Measurements from ENCODE around the gene MTUS2. TPM values are rescaled to one million over a fixed set of nuclear protein-coding genes. Genes with fewer than 3 reads are reported as not detected.

The MTUS2 gene
- total RNA-seq, 1 donor from 2014 or later: 6.8 TPM

- TF ChIP-seq, protein P1, sequence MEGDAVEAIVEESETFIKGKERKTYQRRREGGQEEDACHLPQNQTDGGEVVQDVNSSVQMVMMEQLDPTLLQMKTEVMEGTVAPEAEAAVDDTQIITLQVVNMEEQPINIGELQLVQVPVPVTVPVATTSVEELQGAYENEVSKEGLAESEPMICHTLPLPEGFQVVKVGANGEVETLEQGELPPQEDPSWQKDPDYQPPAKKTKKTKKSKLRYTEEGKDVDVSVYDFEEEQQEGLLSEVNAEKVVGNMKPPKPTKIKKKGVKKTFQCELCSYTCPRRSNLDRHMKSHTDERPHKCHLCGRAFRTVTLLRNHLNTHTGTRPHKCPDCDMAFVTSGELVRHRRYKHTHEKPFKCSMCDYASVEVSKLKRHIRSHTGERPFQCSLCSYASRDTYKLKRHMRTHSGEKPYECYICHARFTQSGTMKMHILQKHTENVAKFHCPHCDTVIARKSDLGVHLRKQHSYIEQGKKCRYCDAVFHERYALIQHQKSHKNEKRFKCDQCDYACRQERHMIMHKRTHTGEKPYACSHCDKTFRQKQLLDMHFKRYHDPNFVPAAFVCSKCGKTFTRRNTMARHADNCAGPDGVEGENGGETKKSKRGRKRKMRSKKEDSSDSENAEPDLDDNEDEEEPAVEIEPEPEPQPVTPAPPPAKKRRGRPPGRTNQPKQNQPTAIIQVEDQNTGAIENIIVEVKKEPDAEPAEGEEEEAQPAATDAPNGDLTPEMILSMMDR (IDR thresholded peaks at IDR 0.05; ENCODE audit: partially characterized antibody, unreplicated experiment): no peak
- no peaks in the 10 kb centered on the region for H3K36me3 Mint-ChIP-seq (ENCODE audit: unreplicated experiment)
- peaks cover 2% of the 10 kb centered on the region for H3K4me1 Mint-ChIP-seq (ENCODE audit: low read depth, unreplicated experiment)
- H3K9me3 Mint-ChIP-seq (ENCODE audit: unreplicated experiment): no peaks in the 10 kb centered on the region
- no peak overlapping the region for H3K4me3 Mint-ChIP-seq (ENCODE audit: unreplicated experiment)
- DNase-seq: no peak
- no peak overlapping the region for H3K27ac Mint-ChIP-seq (ENCODE audit: unreplicated experiment)
- peaks cover 1% of the 10 kb centered on the region for H3K27me3 Mint-ChIP-seq (ENCODE audit: unreplicated experiment)
These were observed 285.6 kb downstream of the MTUS2 start for GRCh38 chr13:29105779-29106178.

GRCh38 chr13:29106651-29107050 is 286.5 kb downstream of the MTUS2 start:
- H3K27me3 Mint-ChIP-seq (ENCODE audit: unreplicated experiment): peaks cover 1% of the 10 kb centered on the region
- DNase-seq: no peak
- no peaks in the 10 kb centered on the region for H3K9me3 Mint-ChIP-seq (ENCODE audit: unreplicated experiment)
- no peaks in the 10 kb centered on the region for H3K4me1 Mint-ChIP-seq (ENCODE audit: low read depth, unreplicated experiment)
- TF ChIP-seq, protein P1 (IDR thresholded peaks at IDR 0.05; ENCODE audit: partially characterized antibody, unreplicated experiment): no peak
- H3K36me3 Mint-ChIP-seq (ENCODE audit: unreplicated experiment): no peaks in the 10 kb centered on the region
- no peak overlapping the region for H3K4me3 Mint-ChIP-seq (ENCODE audit: unreplicated experiment)
- no peak overlapping the region for H3K27ac Mint-ChIP-seq (ENCODE audit: unreplicated experiment)

- Mint-ChIP-seq H3K4me3 (ENCODE audit: unreplicated experiment) (no peak overlapping the region), H3K27ac (ENCODE audit: unreplicated experiment) (no peak overlapping the region), H3K36me3 (ENCODE audit: unreplicated experiment) (no peaks in the 10 kb centered on the region), H3K4me1 (ENCODE audit: low read depth, unreplicated experiment) (no peaks in the 10 kb centered on the region), H3K9me3 (ENCODE audit: unreplicated experiment) (peaks cover 2% of the 10 kb centered on the region), H3K27me3 (ENCODE audit: unreplicated experiment) (peaks cover 1% of the 10 kb centered on the region)
- no peak for DNase-seq
- TF ChIP-seq, protein P1 (IDR thresholded peaks at IDR 0.05; ENCODE audit: partially characterized antibody, unreplicated experiment): no peak
These were observed 288.1 kb downstream of the MTUS2 start for GRCh38 chr13:29108068-29108786.

GRCh38 chr13:29109987-29110386 is 289.8 kb downstream of the MTUS2 start:
- Mint-ChIP-seq H3K36me3 (ENCODE audit: unreplicated experiment) (no peaks in the 10 kb centered on the region), H3K4me3 (ENCODE audit: unreplicated experiment) (no peak overlapping the region), H3K9me3 (ENCODE audit: unreplicated experiment) (peaks cover 2% of the 10 kb centered on the region), H3K4me1 (ENCODE audit: low read depth, unreplicated experiment) (no peaks in the 10 kb centered on the region), H3K27me3 (ENCODE audit: unreplicated experiment) (peaks cover 1% of the 10 kb centered on the region), H3K27ac (ENCODE audit: unreplicated experiment) (no peak overlapping the region)
- TF ChIP-seq, protein P1 (IDR thresholded peaks at IDR 0.05; ENCODE audit: partially characterized antibody, unreplicated experiment): no peak
- DNase-seq: no peak

DNA sequence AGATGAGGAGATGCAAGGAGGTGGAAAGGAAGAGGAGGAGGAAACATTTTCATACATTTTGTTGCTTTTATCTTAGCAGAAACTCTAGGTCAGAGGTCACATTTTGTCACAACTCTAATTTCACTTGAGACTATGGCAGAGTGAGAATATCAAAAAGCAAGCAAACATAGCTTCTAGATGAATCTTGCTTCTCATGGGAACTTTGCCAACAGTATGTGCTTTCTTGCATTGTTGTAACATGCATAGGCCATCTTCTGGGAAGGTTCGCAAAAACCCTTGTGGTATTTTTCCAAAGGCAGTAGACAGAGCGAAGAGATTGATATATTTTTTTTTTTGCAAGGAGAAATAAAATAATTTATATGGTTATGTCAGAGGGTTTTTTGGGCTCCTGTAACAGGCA is 291.3 kb downstream of the MTUS2 start:
- H3K27me3 Mint-ChIP-seq (ENCODE audit: unreplicated experiment): peaks cover 1% of the 10 kb centered on the region
- H3K27ac Mint-ChIP-seq (ENCODE audit: unreplicated experiment): no peak overlapping the region
- no peaks in the 10 kb centered on the region for H3K36me3 Mint-ChIP-seq (ENCODE audit: unreplicated experiment)
- no peaks in the 10 kb centered on the region for H3K4me1 Mint-ChIP-seq (ENCODE audit: low read depth, unreplicated experiment)
- TF ChIP-seq, protein P1 (IDR thresholded peaks at IDR 0.05; ENCODE audit: partially characterized antibody, unreplicated experiment): no peak
- peaks cover 2% of the 10 kb centered on the region for H3K9me3 Mint-ChIP-seq (ENCODE audit: unreplicated experiment)
- no peak overlapping the region for H3K4me3 Mint-ChIP-seq (ENCODE audit: unreplicated experiment)
- DNase-seq: no peak

All from glutamatergic neuron (in vitro differentiated cells).